Smooth muscle cell (in vitro differentiated cells): ENCODE measurements around the gene IFITM10. TPM values are rescaled to one million over a fixed set of nuclear protein-coding genes. Genes with fewer than 3 reads are reported as not detected.

Experiments
- DNase-seq: peaks from one replicate; lab custom pipeline; 2025; ENCODE audit not compliant: unreplicated experiment; lab: John Stamatoyannopoulos, UW
- H2AFZ ChIP-seq: fragments of 200-600 bp; sonication (generic); 2 replicates; pipeline ENCODE4 v1.6.0; 2016; ENCODE audit warnings: antibody characterized with exemption, low read depth, mild to moderate bottlenecking
- H3F3A ChIP-seq: fragments of 200-600 bp; sonication (generic); 2 replicates; pipeline ENCODE4 v1.6.0; 2017; ENCODE audit warnings: antibody characterized with exemption, low read depth
- H3K27ac ChIP-seq: fragments of 200-600 bp; sonication (generic); 2 replicates; pipeline ENCODE4 v1.5.1; 2016; ENCODE audit warnings: low read depth, mild to moderate bottlenecking
- H3K27me3 ChIP-seq: fragments of 200-600 bp; sonication (generic); 2 replicates; pipeline ENCODE4 v1.6.1; 2016; ENCODE audit warnings: low read depth, mild to moderate bottlenecking
- H3K36me3 ChIP-seq: fragments of 200-600 bp; sonication (generic); 2 replicates; pipeline ENCODE4 v1.5.1; 2016; ENCODE audit warnings: low read depth
- H3K4me1 ChIP-seq: fragments of 200-600 bp; sonication (generic); 2 replicates; pipeline ENCODE4 v1.5.1; 2016; ENCODE audit warnings: low read depth
- H3K4me2 ChIP-seq: fragments of 200-600 bp; sonication (generic); 2 replicates; pipeline ENCODE4 v1.6.0; 2016; ENCODE audit warnings: mild to moderate bottlenecking
- H3K4me3 ChIP-seq: fragments of 200-600 bp; sonication (generic); 2 replicates; pipeline ENCODE4 v1.5.1; 2016; ENCODE audit warnings: mild to moderate bottlenecking
- H3K79me2 ChIP-seq: fragments of 200-600 bp; sonication (generic); 2 replicates; pipeline ENCODE4 v1.6.0; 2016; ENCODE audit warnings: low read depth, mild to moderate bottlenecking
- H3K9ac ChIP-seq: fragments of 200-600 bp; sonication (generic); 2 replicates; pipeline ENCODE4 v1.6.0; 2016; ENCODE audit warnings: low read depth
- H3K9me3 ChIP-seq: fragments of 200-600 bp; sonication (generic); replicated peaks from 2 replicates; pipeline ENCODE4 v1.5.1; 2016; ENCODE audit warnings: low read depth
- H4K20me1 ChIP-seq: fragments of 200-600 bp; sonication (generic); 2 replicates; pipeline ENCODE4 v1.6.0; 2016; ENCODE audit warnings: low read depth
- CTCF ChIP-seq: fragments of 200-600 bp; sonication (generic); IDR thresholded peaks from 2 replicates; pipeline ENCODE4 v1.5.1; 2017; ENCODE audit warnings: borderline replicate concordance, mild to moderate bottlenecking, antibody characterized with exemption; ENCODE audit not compliant: insufficient read depth, poor library complexity, severe bottlenecking
- WGBS: methylation state at CpG from one replicate; pipeline ENCODE4 v1.1.7; 2016; ENCODE audit warnings: low lambda C conversion rate; 5-methylcytosine and 5-hydroxymethylcytosine counted together
- polyA plus RNA-seq: library from polyadenylated mRNA; unstranded; fragments of >200 nt; fragmentation: Nextera tagmentation; extraction: Ambion mirVana; gene quantifications from 2 replicates; pipeline ENCODE4 v1.2.1, GENCODE V29; 2016
- total RNA-seq: library from RNA; depleted of rRNA; stranded (reverse); fragments of >200 nt; gene quantifications from 2 replicates; pipeline ENCODE4 v1.2.3, GENCODE V29; 2014

IFITM10 gene
- total and polyA plus RNA-seq, 2 experiments from 2014 or later, result 0.49 to 2.2 TPM

- no peak for TF ChIP-seq CTCF
- peaks cover 8% of the 10 kb centered on the region for H3K4me1 ChIP-seq
- no peak overlapping the region for H3K4me2 ChIP-seq
- DNase-seq, result no peak
- H3K27me3 ChIP-seq, result no peaks in the 10 kb centered on the region
- H3K79me2 ChIP-seq, result no peaks in the 10 kb centered on the region
- no peak overlapping the region for H3K4me3 ChIP-seq
- H3K27ac ChIP-seq, result no peak overlapping the region
- no peaks in the 10 kb centered on the region for H4K20me1 ChIP-seq
- no peak overlapping the region for H3K9ac ChIP-seq
- H2AFZ ChIP-seq, result no peak overlapping the region
- no peaks in the 10 kb centered on the region for H3K36me3 ChIP-seq
- 92% methylated on average over 10 of the region's 10 CpGs for WGBS
- H3F3A ChIP-seq, result peaks cover 17% of the 10 kb centered on the region
- H3K9me3 ChIP-seq, result no peaks in the 10 kb centered on the region
These were observed 47.9 kb downstream of the IFITM10 start for GRCh38 chr11:1702506-1702905.

- H3K79me2 ChIP-seq, result no peaks in the 10 kb centered on the region
- H3K36me3 ChIP-seq, result no peaks in the 10 kb centered on the region
- no peak overlapping the region for H3K9ac ChIP-seq
- no peaks in the 10 kb centered on the region for H3K9me3 ChIP-seq
- no peak overlapping the region for H3K4me3 ChIP-seq
- H3K4me2 ChIP-seq, result no peak overlapping the region
- H2AFZ ChIP-seq, result no peak overlapping the region
- peaks cover 4% of the 10 kb centered on the region for H3K4me1 ChIP-seq
- no peaks in the 10 kb centered on the region for H4K20me1 ChIP-seq
- TF ChIP-seq CTCF, result no peak
- 47% methylated on average over 10 of the region's 10 CpGs for WGBS
- no peaks in the 10 kb centered on the region for H3K27me3 ChIP-seq
- H3F3A ChIP-seq, result peaks cover 15% of the 10 kb centered on the region
- H3K27ac ChIP-seq, result no peak overlapping the region
- DNase-seq, result no peak
These were observed 49.1 kb downstream of the IFITM10 start for GRCh38 chr11:1701091-1701807.

DNA sequence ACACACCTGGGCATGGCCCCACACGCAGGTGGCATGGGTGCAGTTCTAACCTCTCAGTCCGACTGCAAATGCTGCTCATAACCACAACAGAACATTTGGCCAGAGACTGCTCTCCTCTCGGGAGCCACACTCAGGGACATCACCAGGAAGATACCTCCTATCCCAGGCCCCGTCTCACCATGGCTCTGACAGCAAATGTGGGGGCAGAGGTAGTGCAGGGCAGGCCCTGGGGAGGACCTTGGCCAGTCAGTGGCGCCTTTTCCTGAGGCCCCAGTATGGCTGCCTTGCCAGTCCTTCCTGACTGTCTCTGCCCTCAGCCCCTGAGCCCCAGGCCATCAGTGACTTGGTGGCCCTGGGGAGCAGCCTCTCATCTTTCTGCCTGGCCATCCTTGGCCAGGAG lies 50.6 kb downstream of the IFITM10 start:
- no peak overlapping the region for H3K4me3 ChIP-seq
- DNase-seq, result no peak
- no peak overlapping the region for H3K4me2 ChIP-seq
- H3K4me1 ChIP-seq, result no peaks in the 10 kb centered on the region
- no peak overlapping the region for H3K9ac ChIP-seq
- WGBS, result 97% methylated on average over 5 of the region's 5 CpGs
- no peak overlapping the region for H3K27ac ChIP-seq
- no peak overlapping the region for H2AFZ ChIP-seq
- H3K9me3 ChIP-seq, result no peaks in the 10 kb centered on the region
- no peaks in the 10 kb centered on the region for H3K36me3 ChIP-seq
- no peaks in the 10 kb centered on the region for H4K20me1 ChIP-seq
- H3K27me3 ChIP-seq, result no peaks in the 10 kb centered on the region
- no peak for TF ChIP-seq CTCF
- H3F3A ChIP-seq, result peaks cover 7% of the 10 kb centered on the region
- no peaks in the 10 kb centered on the region for H3K79me2 ChIP-seq
